Measurements from ENCODE around the gene MEF2C. TPM values are rescaled to one million over a fixed set of nuclear protein-coding genes. Genes with fewer than 3 reads are reported as not detected.

Gene MEF2C
- total RNA-seq, 2 donors from 2014 or later = 7.0 to 23.7 TPM

- TF ChIP-seq CTCF (IDR thresholded peaks at IDR 0.05) = no peak
- TF ChIP-seq POLR2A (IDR thresholded peaks at IDR 0.05) = no peak
- no peaks in the 10 kb centered on the region for H3K36me3 ChIP-seq (replicated peaks in 1 of 2; ENCODE audit: insufficient read depth in 1 of 2, low read depth in 2 of 2)
- ATAC-seq (no peak), DNase-seq (no peak)
- no peaks in the 10 kb centered on the region for H3K9me3 ChIP-seq
- H3K27me3 ChIP-seq = no peaks in the 10 kb centered on the region
- intact Hi-C loops (cut with DNase I) = no loop called here
- no peaks in the 10 kb centered on the region for H3K4me1 ChIP-seq
- 69 to 72% methylated on average over 2 of the region's 2 CpGs for WGBS, 2 donors
- H3K27ac ChIP-seq = no peak overlapping the region
- no peak overlapping the region for H3K4me3 ChIP-seq
Measured at GRCh38 chr5:88713818-88714217, 169.2 kb downstream of the MEF2C start.

DNA sequence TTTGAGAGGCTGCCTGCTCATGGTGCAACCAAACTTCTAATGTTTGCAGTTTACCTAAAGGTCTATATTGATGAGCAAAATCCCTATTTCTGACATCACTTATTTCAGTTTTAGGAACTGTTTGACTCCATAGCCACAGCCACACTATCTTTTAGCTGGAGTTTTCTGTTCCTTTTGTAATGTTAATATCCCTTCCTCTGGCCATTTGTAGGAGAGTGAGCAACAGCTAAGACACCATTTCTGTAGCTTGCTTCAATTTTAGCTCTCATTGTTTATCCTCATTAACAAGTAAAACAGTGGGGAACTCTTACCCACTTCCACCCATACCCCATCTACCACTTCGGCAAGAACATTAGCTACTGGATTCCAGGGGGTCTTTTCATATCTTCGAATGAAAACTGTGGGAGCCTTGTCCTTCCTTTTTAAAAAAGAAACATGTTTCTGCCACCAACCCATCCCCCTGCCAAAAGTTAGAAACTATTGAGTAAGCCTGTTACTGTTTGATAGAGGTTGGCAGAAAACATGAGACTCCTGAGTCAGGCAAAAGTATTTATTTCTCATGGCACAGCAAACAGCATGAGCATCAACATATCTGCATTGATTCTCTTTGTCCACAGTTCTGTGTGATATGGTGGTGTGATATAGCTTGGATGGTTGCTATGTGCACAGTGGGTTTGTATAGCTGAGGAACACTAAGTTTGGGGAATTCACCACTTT lies 174.1 kb downstream of the MEF2C start:
- 42 to 65% methylated on average over 2 of the region's 2 CpGs for WGBS, 2 donors
- intact Hi-C loops (cut with DNase I) = no loop called here
- DNase-seq (no peak), ATAC-seq (no peak)
- H3K36me3 ChIP-seq (replicated peaks in 1 of 2; ENCODE audit: insufficient read depth in 1 of 2, low read depth in 2 of 2) = no peaks in the 10 kb centered on the region
- no peak overlapping the region for H3K4me3 ChIP-seq
- TF ChIP-seq CTCF (IDR thresholded peaks at IDR 0.05) (no peak), POLR2A (IDR thresholded peaks at IDR 0.05) (no peak)
- H3K9me3 ChIP-seq = no peaks in the 10 kb centered on the region
- H3K27me3 ChIP-seq = no peaks in the 10 kb centered on the region
- no peak overlapping the region for H3K27ac ChIP-seq
- H3K4me1 ChIP-seq = no peaks in the 10 kb centered on the region

GRCh38 chr5:88708021-88708420 lies 175.0 kb downstream of the MEF2C start:
- intact Hi-C loops (cut with DNase I) = no loop called here
- no peak for DNase-seq
- H3K27me3 ChIP-seq = no peaks in the 10 kb centered on the region
- no peak overlapping the region for H3K4me3 ChIP-seq
- no peaks in the 10 kb centered on the region for H3K4me1 ChIP-seq
- 64 to 89% methylated on average over 1 of the region's 1 CpG for WGBS, 2 donors
- TF ChIP-seq POLR2A (IDR thresholded peaks at IDR 0.05) = no peak
- TF ChIP-seq CTCF (IDR thresholded peaks at IDR 0.05) = no peak
- no peak for ATAC-seq
- H3K36me3 ChIP-seq (replicated peaks in 1 of 2; ENCODE audit: insufficient read depth in 1 of 2, low read depth in 2 of 2) = no peaks in the 10 kb centered on the region
- H3K9me3 ChIP-seq = no peaks in the 10 kb centered on the region
- no peak overlapping the region for H3K27ac ChIP-seq

DNA sequence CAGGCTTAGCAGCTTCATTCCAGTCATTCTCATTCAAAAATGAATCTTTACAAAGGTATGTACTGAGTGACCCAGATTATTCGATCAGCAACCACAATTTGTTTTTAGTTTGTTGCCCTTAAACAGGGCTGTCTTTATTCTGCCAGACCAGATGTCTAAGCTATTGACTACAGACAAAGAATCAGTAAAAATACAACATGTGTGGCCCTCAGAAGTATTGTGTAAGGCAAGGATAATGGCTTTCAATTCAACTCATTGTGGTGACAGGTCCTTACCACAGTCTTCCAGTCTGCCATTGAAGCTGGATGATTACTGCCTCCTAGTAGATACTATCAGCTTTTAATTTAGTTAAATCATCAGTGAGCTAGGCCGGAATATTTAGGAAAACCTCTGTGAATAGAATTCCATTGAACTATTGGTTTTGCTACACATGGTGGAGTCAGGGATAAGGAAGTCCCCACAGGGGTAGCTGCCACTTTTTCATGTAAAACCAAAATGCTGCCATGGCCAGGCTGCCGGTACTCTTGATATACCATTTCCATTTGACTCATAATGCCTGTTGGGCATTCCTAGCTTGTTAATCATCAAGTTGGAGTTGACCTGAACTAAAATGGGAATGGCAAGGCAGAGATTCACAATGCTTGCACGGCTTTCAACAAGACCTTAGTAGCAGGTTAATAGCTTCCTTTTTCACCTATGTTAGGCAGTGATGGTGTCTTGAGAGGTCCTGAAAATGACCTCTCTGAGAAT lies 175.6 kb downstream of the MEF2C start:
- intact Hi-C loops (cut with DNase I) = no loop called here
- Histone ChIP-seq H3K27ac (no peak overlapping the region), H3K36me3 (replicated peaks in 1 of 2; ENCODE audit: insufficient read depth in 1 of 2, low read depth in 2 of 2) (no peaks in the 10 kb centered on the region), H3K4me1 (no peaks in the 10 kb centered on the region), H3K4me3 (no peak overlapping the region), H3K9me3 (no peaks in the 10 kb centered on the region), H3K27me3 (no peaks in the 10 kb centered on the region)
- DNase-seq (no peak), ATAC-seq (no peak)
- TF ChIP-seq POLR2A (IDR thresholded peaks at IDR 0.05) (no peak), CTCF (IDR thresholded peaks at IDR 0.05) (no peak)
- 49 to 59% methylated on average over 4 of the region's 4 CpGs for WGBS, 2 donors
